ENCODE data around the gene PIP5K1A. TPM values are rescaled to one million over a fixed set of nuclear protein-coding genes. Genes with fewer than 3 reads are reported as not detected.

Gene PIP5K1A
- total and polyA plus RNA-seq, 9 of the 15 experiments (the other 6 are each of a cell fraction or from before 2014, with no cell fraction given): 1.9 to 42.4 (median 18.8) TPM

DNA sequence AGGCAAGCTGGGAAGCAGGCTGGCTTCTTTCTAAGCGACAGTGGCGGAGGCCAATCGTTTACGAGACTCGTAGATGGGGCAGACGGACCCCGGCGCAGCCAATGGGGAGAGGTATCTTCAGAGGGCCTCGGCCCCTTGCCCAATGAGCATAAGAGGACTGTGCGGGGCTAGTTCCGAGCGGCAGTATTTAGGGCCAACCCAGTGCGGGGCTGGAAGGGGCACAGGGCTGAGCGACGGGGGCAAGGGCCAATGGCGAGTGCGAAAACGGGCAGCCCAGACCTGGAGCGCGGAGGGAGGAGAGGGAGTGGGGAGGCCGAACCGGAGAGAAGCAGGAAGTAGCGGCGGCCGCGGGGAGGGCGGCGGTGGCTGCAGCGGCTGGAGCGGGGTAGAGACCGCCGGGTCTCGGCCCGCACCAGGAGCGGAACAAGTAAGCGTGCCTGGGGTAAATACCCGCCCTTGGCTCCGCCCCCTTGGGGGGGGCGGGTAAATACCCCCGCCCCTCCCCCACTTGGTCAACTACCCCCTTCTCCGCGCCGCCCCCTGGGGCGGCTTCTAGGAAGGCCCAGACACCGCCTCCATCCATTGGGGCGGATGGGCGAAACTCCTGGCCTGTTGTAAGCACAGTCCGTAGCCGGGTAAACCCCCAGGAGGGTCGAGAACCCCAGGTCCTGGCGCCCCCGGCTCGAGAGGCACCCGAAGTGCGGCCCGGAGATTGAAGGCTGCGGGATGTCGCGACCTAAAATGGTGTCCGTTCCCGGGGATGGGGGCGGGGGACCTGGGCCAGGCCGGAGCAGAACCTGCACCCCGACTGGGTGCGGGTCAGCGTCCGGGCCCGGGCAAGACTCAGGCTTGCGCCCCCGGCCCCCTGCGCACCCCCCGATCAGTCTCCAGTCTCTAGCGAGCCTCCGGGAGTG lies 83.9 kb downstream of the PIP5K1A start, which contains the start of gene ZNF687 (continued):
- TF ChIP-seq, protein P1, sequence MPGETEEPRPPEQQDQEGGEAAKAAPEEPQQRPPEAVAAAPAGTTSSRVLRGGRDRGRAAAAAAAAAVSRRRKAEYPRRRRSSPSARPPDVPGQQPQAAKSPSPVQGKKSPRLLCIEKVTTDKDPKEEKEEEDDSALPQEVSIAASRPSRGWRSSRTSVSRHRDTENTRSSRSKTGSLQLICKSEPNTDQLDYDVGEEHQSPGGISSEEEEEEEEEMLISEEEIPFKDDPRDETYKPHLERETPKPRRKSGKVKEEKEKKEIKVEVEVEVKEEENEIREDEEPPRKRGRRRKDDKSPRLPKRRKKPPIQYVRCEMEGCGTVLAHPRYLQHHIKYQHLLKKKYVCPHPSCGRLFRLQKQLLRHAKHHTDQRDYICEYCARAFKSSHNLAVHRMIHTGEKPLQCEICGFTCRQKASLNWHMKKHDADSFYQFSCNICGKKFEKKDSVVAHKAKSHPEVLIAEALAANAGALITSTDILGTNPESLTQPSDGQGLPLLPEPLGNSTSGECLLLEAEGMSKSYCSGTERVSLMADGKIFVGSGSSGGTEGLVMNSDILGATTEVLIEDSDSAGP (CRISPR knock-in tag; IDR thresholded peaks at IDR 0.05): peak; percentile 3; the same call in 1 of the 2 replicates
- TF ChIP-seq ETV1 (tag; conservative IDR thresholded peaks at IDR 0.05; ENCODE audit: low read depth) (peak; percentile 21), SETDB1 (IDR thresholded peaks at IDR 0.05; ENCODE audit: low read length) (no peak), ZNF212 (CRISPR knock-in tag; IDR thresholded peaks at IDR 0.05) (no peak), KAT8 (IDR thresholded peaks at IDR 0.05; ENCODE audit: low read depth) (peak; percentile 49; the same call in 1 of the 2 replicates), ZNF224 (CRISPR knock-in tag; IDR thresholded peaks at IDR 0.05) (no peak), MAFK (IDR thresholded peaks at IDR 0.05; ENCODE audit: low read length) (no peak; the same call in 1 of the 2 replicates), POLR2H (tag; IDR thresholded peaks at IDR 0.05; ENCODE audit: low read depth) (peak; percentile 44; the same call in 1 of the 2 replicates), ZNF444 (CRISPR knock-in tag; IDR thresholded peaks at IDR 0.05) (peak; percentile 69), ZNF830 (CRISPR knock-in tag; IDR thresholded peaks at IDR 0.05) (0 out of 2 replicates have a peak, but pooled peaks have one; percentile 77), NONO (IDR thresholded peaks at IDR 0.05; ENCODE audit: low read depth in 2 of 2, low read length in 1 of 2) (0 out of 4 replicates have a peak, but pooled peaks of 1 of the 2 experiments have one; percentile 21), BRCA1 (IDR thresholded peaks at IDR 0.05) (no peak), BRCA1 (CRISPR knock-in tag; IDR thresholded peaks at IDR 0.05) (no peak), ZBTB1 (CRISPR knock-in tag; IDR thresholded peaks at IDR 0.05; ENCODE audit: borderline replicate concordance, low read depth) (peak; percentile 100), NFIC (IDR thresholded peaks at IDR 0.05) (peak; percentile 8; the same call in 1 of the 2 replicates)
- TF ChIP-seq, protein P2, sequence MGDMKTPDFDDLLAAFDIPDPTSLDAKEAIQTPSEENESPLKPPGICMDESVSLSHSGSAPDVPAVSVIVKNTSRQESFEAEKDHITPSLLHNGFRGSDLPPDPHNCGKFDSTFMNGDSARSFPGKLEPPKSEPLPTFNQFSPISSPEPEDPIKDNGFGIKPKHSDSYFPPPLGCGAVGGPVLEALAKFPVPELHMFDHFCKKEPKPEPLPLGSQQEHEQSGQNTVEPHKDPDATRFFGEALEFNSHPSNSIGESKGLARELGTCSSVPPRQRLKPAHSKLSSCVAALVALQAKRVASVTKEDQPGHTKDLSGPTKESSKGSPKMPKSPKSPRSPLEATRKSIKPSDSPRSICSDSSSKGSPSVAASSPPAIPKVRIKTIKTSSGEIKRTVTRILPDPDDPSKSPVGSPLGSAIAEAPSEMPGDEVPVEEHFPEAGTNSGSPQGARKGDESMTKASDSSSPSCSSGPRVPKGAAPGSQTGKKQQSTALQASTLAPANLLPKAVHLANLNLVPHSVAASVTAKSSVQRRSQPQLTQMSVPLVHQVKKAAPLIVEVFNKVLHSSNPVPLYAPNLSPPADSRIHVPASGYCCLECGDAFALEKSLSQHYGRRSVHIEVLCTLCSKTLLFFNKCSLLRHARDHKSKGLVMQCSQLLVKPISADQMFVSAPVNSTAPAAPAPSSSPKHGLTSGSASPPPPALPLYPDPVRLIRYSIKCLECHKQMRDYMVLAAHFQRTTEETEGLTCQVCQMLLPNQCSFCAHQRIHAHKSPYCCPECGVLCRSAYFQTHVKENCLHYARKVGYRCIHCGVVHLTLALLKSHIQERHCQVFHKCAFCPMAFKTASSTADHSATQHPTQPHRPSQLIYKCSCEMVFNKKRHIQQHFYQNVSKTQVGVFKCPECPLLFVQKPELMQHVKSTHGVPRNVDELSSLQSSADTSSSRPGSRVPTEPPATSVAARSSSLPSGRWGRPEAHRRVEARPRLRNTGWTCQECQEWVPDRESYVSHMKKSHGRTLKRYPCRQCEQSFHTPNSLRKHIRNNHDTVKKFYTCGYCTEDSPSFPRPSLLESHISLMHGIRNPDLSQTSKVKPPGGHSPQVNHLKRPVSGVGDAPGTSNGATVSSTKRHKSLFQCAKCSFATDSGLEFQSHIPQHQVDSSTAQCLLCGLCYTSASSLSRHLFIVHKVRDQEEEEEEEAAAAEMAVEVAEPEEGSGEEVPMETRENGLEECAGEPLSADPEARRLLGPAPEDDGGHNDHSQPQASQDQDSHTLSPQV (IDR thresholded peaks at IDR 0.05): 0 out of 2 replicates have a peak, but pooled peaks have one; percentile 43
- TF ChIP-seq, protein P3, sequence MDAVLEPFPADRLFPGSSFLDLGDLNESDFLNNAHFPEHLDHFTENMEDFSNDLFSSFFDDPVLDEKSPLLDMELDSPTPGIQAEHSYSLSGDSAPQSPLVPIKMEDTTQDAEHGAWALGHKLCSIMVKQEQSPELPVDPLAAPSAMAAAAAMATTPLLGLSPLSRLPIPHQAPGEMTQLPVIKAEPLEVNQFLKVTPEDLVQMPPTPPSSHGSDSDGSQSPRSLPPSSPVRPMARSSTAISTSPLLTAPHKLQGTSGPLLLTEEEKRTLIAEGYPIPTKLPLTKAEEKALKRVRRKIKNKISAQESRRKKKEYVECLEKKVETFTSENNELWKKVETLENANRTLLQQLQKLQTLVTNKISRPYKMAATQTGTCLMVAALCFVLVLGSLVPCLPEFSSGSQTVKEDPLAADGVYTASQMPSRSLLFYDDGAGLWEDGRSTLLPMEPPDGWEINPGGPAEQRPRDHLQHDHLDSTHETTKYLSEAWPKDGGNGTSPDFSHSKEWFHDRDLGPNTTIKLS (IDR thresholded peaks at IDR 0.05; ENCODE audit: borderline replicate concordance, low read depth): no peak; the same call in 1 of the 2 replicates

Data from K562 (cell line).